ENCODE measurements around the gene LIPC.

The LIPC gene

GRCh38 chr15:58431221-58432149 lies at the start of gene LIPC:
Gene LIPC, plus strand, starts transcription at chr15:58431991. Its CDS starts 42 bp downstream, at chr15:58432033.
- no peak for DNase-seq (ENCODE audit: low read depth)

GRCh38 chr15:58383876-58384275 lies 47.9 kb upstream of the LIPC start:
- DNase-seq (ENCODE audit: low read depth) = no peak

- no peak for DNase-seq (ENCODE audit: low read depth)
Measured at GRCh38 chr15:58384667-58385066, 47.1 kb upstream of the LIPC start.

GRCh38 chr15:58386081-58386480 lies 45.7 kb upstream of the LIPC start:
- DNase-seq (ENCODE audit: low read depth) = no peak

GRCh38 chr15:58386641-58387040 lies 45.1 kb upstream of the LIPC start:
- DNase-seq (ENCODE audit: low read depth) = no peak

GRCh38 chr15:58387130-58387529 lies 44.7 kb upstream of the LIPC start:
- DNase-seq (ENCODE audit: low read depth) = peak; percentile 43

- no peak for DNase-seq (ENCODE audit: low read depth)
Measured at GRCh38 chr15:58388211-58388610, 43.6 kb upstream of the LIPC start.

GRCh38 chr15:58390118-58390517 lies 41.7 kb upstream of the LIPC start:
- DNase-seq (ENCODE audit: low read depth) = no peak

GRCh38 chr15:58390655-58391054 lies 41.1 kb upstream of the LIPC start:
- no peak for DNase-seq (ENCODE audit: low read depth)

- DNase-seq (ENCODE audit: low read depth) = no peak
Measured at GRCh38 chr15:58391088-58391487, 40.7 kb upstream of the LIPC start.

- no peak for DNase-seq (ENCODE audit: low read depth)
Measured at GRCh38 chr15:58392141-58392540, 39.6 kb upstream of the LIPC start.

- DNase-seq (ENCODE audit: low read depth) = no peak
Measured at GRCh38 chr15:58392611-58393161, 39.1 kb upstream of the LIPC start.

- DNase-seq (ENCODE audit: low read depth) = no peak
Measured at GRCh38 chr15:58393241-58393662, 38.5 kb upstream of the LIPC start.

- DNase-seq (ENCODE audit: low read depth) = peak; percentile 72
Measured at GRCh38 chr15:58396181-58396580, 35.6 kb upstream of the LIPC start.

GRCh38 chr15:58398071-58398470 lies 33.7 kb upstream of the LIPC start:
- no peak for DNase-seq (ENCODE audit: low read depth)

- DNase-seq (ENCODE audit: low read depth) = no peak
Measured at GRCh38 chr15:58398643-58399042, 33.1 kb upstream of the LIPC start.

- DNase-seq (ENCODE audit: low read depth) = no peak
Measured at GRCh38 chr15:58399739-58400138, 32.1 kb upstream of the LIPC start.

GRCh38 chr15:58401276-58401675 lies 30.5 kb upstream of the LIPC start:
- no peak for DNase-seq (ENCODE audit: low read depth)

GRCh38 chr15:58401991-58402649 lies 29.7 kb upstream of the LIPC start:
- no peak for DNase-seq (ENCODE audit: low read depth)

GRCh38 chr15:58403581-58403980 lies 28.2 kb upstream of the LIPC start:
- no peak for DNase-seq (ENCODE audit: low read depth)

GRCh38 chr15:58404020-58404419 lies 27.8 kb upstream of the LIPC start:
- no peak for DNase-seq (ENCODE audit: low read depth)

- no peak for DNase-seq (ENCODE audit: low read depth)
Measured at GRCh38 chr15:58404722-58405121, 27.1 kb upstream of the LIPC start.

GRCh38 chr15:58405865-58406264 lies 25.9 kb upstream of the LIPC start:
- no peak for DNase-seq (ENCODE audit: low read depth)

Data from fibroblast of the conjunctiva (primary cell).